Sigmoid colon (tissue), 7 donors: Measurements from ENCODE around the gene GUCA1A. TPM values are rescaled to one million over a fixed set of nuclear protein-coding genes. Genes with fewer than 3 reads are reported as not detected.
"Not testable (repeated sequence)": the region's sequence is repeated elsewhere in the genome, so short reads cannot be mapped to it uniquely, and the experiment has no call there.

ENCODE experiments used
- DNase-seq: peaks from one replicate; pipeline ENCODE4 v3.0.0-alpha.2; 2019
- H3K27ac ChIP-seq, 4 donors: fragments of 200-600 bp; sonication (generic); one replicate each; pipeline ENCODE4 v1.5.1; 2016 to 2019; ENCODE audit warnings: mild to moderate bottlenecking in 1 of 4
- H3K27me3 ChIP-seq, 3 donors: fragments of 200-600 bp; sonication (generic); one replicate each; pipeline ENCODE4 v1.5.1; 2019; ENCODE audit warnings: mild to moderate bottlenecking in 1 of 3
- H3K36me3 ChIP-seq, 4 donors: fragments of 200-600 bp; sonication (generic); one replicate each; pipeline ENCODE4 v1.5.1; 2016 to 2019
- H3K4me1 ChIP-seq, 4 donors: fragments of 200-600 bp; sonication (generic); one replicate each; pipeline ENCODE4 v1.5.1; 2017 to 2019
- H3K4me3 ChIP-seq, 4 donors: fragments of 200-600 bp; sonication (generic); one replicate each; pipeline ENCODE4 v1.5.1; 2017 to 2019; ENCODE audit warnings: mild to moderate bottlenecking in 2 of 4, moderate library complexity in 1 of 4
- H3K9me3 ChIP-seq, 4 donors: fragments of 200-600 bp in 3 of 4; sonication (generic) in 3 of 4; one replicate each; pipeline versions ENCODE4 v1.5.1 to v1.6.1; 2013 to 2019
- EP300 ChIP-seq, 4 donors: sonication (generic); formaldehyde crosslinking; IDR thresholded peaks; one replicate each; pipeline ENCODE4 v1.6.1; 2017; ENCODE audit warnings: antibody characterized with exemption in 4 of 4
- POLR2A ChIP-seq, 2 donors: fragments of 450-650 bp; IDR thresholded peaks; one replicate each; pipeline ENCODE4 v1.6.1; 2016; ENCODE audit warnings: antibody characterized with exemption in 2 of 2, mild to moderate bottlenecking in 2 of 2, moderate library complexity in 2 of 2
- POLR2AphosphoS5 ChIP-seq, 4 donors: sonication (generic); formaldehyde crosslinking; IDR thresholded peaks; one replicate each; pipeline ENCODE4 v1.6.1; 2017; ENCODE audit warnings: antibody characterized with exemption in 4 of 4
- WGBS, 2 donors: extraction: QIAGEN DNeasy Blood & Tissue Kit; methylation state at CpG; one replicate each; pipeline ENCODE4 v1.1.7; 2013; 5-methylcytosine and 5-hydroxymethylcytosine counted together
- intact Hi-C: fragments of 100-400 bp; cut with DNase I; formaldehyde crosslinking; loops from one replicate; pipeline ENCODE4 v1.15.1; 2023
- polyA plus RNA-seq, 3 donors: library from polyadenylated mRNA; stranded (reverse); fragments of 200-250 nt; gene quantifications; one replicate each; pipeline ENCODE4 v1.2.3, GENCODE V29; 2013
- total RNA-seq, 4 donors: library from RNA; depleted of rRNA; stranded (reverse); fragments of >200 nt; gene quantifications; one replicate each; pipeline ENCODE4 v1.1.0, GENCODE V29; 2016
- TF ChIP-seq, protein P1 (sequence below), 4 experiments: fragments of 450-650 bp in 3 of 4; fragments of 200-600 bp in 1 of 4; IDR thresholded peaks; one replicate each; pipeline ENCODE4 v1.5.1; 2016 to 2019; ENCODE audit warnings: antibody characterized with exemption in 4 of 4, mild to moderate bottlenecking in 3 of 4, moderate library complexity in 2 of 4
- donor health status: healthy with polysubstance abuse.
- donor health status: Bipolar disorder and iron deficiency.
- donor health status: healthy.

Gene GUCA1A
- total and polyA plus RNA-seq, 7 donors = 0.15 to 0.36 TPM; not detected in 5

DNA sequence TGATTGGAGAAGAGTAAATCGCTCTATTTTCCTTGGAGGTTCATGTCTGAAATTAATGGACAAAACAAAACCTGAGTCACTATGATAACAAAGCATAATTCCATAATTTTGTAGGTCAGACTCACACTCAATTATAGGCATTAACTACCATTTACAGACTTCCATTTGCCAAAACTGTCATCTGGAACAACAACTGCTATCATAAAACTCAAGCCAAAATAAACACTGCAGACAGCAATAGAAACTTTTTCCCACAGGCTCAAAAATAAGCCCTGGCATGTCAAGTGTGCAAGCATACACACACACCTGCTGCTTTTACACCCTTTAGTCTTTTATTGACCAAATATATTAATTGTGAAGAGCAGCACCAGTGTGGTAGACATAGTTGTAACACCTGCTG, 37.4 kb downstream of the GUCA1A start:
- peaks cover 8 to 82% (median 49%) of the 10 kb centered on the region in 4 donors for H3K36me3 ChIP-seq
- intact Hi-C loops = loop anchor here (10.0 kb wide), 1 partner anchor 316 kb away; the partner anchor contains the start of gene USP49

DNA sequence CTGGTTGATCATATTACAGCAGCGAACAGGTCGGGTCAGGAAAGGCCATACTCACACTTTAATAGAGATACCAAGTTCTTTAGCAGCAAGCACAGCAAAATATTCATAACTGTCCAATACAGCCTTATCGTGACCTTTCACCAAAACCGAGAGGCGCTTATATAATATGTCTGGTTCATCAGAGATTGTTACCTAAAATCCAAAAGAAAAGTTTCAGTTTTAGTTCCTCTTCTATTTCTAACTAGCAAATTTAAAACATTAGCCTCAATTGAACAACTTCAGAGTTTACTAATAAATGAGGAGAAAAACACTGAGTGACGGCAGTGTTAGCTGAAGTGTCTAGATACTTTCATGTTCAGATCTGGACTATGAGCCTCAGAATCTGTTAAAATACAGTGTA, 38.6 kb downstream of the GUCA1A start:
- Histone ChIP-seq H3K27ac (no peak overlapping the region), H3K4me3 (no peak overlapping the region), H3K27me3 (no peaks in the 10 kb centered on the region), H3K9me3 (no peaks in the 10 kb centered on the region), H3K4me1 (peaks cover 0 to 9% (median 6%) of the 10 kb centered on the region in 4 donors), H3K36me3 (peaks cover 8 to 71% (median 46%) of the 10 kb centered on the region in 4 donors)
- intact Hi-C loops = loop anchor here (10.0 kb wide), 1 partner anchor 317 kb away; the partner anchor contains the start of gene USP49
- WGBS, 2 donors = 84 to 89% methylated on average over 6 of the region's 6 CpGs
- no peak for DNase-seq
- TF ChIP-seq POLR2A (IDR thresholded peaks at IDR 0.05) = no peak
- TF ChIP-seq, protein P1, sequence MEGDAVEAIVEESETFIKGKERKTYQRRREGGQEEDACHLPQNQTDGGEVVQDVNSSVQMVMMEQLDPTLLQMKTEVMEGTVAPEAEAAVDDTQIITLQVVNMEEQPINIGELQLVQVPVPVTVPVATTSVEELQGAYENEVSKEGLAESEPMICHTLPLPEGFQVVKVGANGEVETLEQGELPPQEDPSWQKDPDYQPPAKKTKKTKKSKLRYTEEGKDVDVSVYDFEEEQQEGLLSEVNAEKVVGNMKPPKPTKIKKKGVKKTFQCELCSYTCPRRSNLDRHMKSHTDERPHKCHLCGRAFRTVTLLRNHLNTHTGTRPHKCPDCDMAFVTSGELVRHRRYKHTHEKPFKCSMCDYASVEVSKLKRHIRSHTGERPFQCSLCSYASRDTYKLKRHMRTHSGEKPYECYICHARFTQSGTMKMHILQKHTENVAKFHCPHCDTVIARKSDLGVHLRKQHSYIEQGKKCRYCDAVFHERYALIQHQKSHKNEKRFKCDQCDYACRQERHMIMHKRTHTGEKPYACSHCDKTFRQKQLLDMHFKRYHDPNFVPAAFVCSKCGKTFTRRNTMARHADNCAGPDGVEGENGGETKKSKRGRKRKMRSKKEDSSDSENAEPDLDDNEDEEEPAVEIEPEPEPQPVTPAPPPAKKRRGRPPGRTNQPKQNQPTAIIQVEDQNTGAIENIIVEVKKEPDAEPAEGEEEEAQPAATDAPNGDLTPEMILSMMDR (IDR thresholded peaks at IDR 0.05) = no peak
- no peak for TF ChIP-seq EP300 (IDR thresholded peaks at IDR 0.05)
- no peak for TF ChIP-seq POLR2AphosphoS5 (IDR thresholded peaks at IDR 0.05)

More for the DNA sequence above, 37.4 kb downstream of the GUCA1A start:
- no peak overlapping the region for H3K27ac ChIP-seq
- H3K9me3 ChIP-seq = no peaks in the 10 kb centered on the region
- no CpG with 5 or more reads among the region's 1 CpG for WGBS, 2 donors
- H3K4me3 ChIP-seq = no peak overlapping the region
- no peak for TF ChIP-seq POLR2AphosphoS5 (IDR thresholded peaks at IDR 0.05)
- TF ChIP-seq POLR2A (IDR thresholded peaks at IDR 0.05) = no peak
- TF ChIP-seq, protein P1 (IDR thresholded peaks at IDR 0.05) = no peak
- no peak for TF ChIP-seq EP300 (IDR thresholded peaks at IDR 0.05)
- no peak for DNase-seq
- H3K27me3 ChIP-seq = no peaks in the 10 kb centered on the region
- H3K4me1 ChIP-seq = peaks cover 0 to 3% (median 0%) of the 10 kb centered on the region in 4 donors

DNA sequence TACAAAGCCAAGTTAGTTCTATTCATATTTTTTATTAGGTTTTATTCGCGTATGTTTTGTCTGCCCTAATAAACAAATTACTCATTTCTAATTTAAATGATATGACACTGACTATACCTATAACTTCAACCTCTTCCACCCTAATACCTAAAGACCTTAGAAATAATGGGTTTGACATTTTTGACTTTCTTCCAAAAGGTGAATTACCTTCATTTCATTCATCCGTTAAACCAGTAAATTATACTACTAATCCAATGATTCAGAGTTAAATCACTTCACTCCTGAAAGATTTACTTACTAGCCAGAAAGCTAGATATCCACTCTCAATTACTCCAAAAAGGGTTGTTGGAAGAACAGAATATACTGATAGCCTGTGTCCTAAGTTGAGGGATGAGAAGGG, 39.3 kb downstream of the GUCA1A start:
- no peak for DNase-seq
- TF ChIP-seq, protein P1 (IDR thresholded peaks at IDR 0.05) = no peak
- TF ChIP-seq EP300 (IDR thresholded peaks at IDR 0.05) (no peak), POLR2AphosphoS5 (IDR thresholded peaks at IDR 0.05) (no peak), POLR2A (IDR thresholded peaks at IDR 0.05) (no peak)
- WGBS, 2 donors = 90 to 96% methylated on average over 3 of the region's 3 CpGs
- Histone ChIP-seq H3K4me3 (no peak overlapping the region), H3K9me3 (no peaks in the 10 kb centered on the region), H3K4me1 (peaks cover 0 to 14% (median 11%) of the 10 kb centered on the region in 4 donors), H3K27ac (no peak overlapping the region), H3K36me3 (peaks cover 8 to 64% (median 46%) of the 10 kb centered on the region in 4 donors), H3K27me3 (no peaks in the 10 kb centered on the region)
- intact Hi-C loops = loop anchor here (10.0 kb wide), 1 partner anchor 318 kb away; the partner anchor contains the start of gene USP49

DNA sequence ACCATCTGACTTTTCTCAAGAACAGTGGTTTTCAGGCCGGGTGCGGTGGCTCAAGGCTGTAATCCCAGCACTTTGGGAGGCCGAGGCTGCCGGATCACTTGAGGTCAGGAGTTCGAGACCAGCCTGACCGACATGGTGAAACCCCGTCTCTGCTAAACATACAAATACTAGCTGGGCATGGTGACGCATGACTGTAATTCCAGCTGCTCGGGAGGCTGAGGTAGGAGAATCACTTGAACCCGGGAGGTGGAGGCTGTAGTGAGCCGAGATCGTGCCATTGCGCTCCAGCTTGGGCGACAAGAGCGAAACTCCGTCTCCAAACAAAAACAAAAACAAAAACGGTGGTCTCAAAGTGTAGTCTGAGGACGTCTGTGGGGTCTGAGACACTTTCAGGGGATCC, 43.3 kb downstream of the GUCA1A start:
- not testable (repeated sequence) for H3K27me3 ChIP-seq, H3K9me3 ChIP-seq, DNase-seq
- peaks cover 0 to 26% (median 14%) of the 10 kb centered on the region in 4 donors for H3K36me3 ChIP-seq
- intact Hi-C loops = loop anchor here (5.0 to 10.0 kb wide), 4 partner anchors 139 to 434 kb away; partner anchors contain the start of genes PRICKLE4, TRERF1 and USP49
- H3K4me1 ChIP-seq = peaks cover 0 to 15% (median 13%) of the 10 kb centered on the region in 4 donors
- H3K27ac ChIP-seq = peak overlapping the region in 1 of 4 donors; percentile 82
- 84 to 91% methylated on average over 18 of the region's 18 CpGs for WGBS, 2 donors
- H3K4me3 ChIP-seq = peak overlapping the region in 3 of 4 donors; percentile 72 to 73 (median 73)

DNA sequence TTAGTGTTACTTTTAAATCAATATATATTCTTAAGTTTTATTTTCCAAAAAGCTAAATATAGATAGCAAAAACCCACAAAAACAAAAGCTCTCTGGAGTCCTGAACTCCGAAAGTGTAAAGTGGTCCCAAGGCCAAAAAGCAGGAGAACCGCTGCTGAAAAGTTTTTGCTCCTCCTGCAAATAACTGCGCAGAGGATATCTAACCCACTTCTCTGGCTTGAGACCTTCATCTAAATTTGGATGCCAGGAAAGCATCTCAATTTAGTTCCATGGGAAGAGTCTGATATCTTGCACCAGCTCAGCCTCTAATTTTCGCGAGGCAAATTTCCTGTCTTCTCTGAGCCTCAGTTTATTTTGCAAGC, 44.0 kb downstream of the GUCA1A start:
- H3K27ac ChIP-seq = peak overlapping the region; percentile 78 to 86 (median 82)
- peaks cover 0 to 15% (median 13%) of the 10 kb centered on the region in 4 donors for H3K4me1 ChIP-seq
- 2 to 3% methylated on average over 5 of the region's 5 CpGs for WGBS, 2 donors
- TF ChIP-seq, protein P1 (IDR thresholded peaks at IDR 0.05) = no peak
- TF ChIP-seq EP300 (IDR thresholded peaks at IDR 0.05) = no peak
- TF ChIP-seq POLR2A (IDR thresholded peaks at IDR 0.05) = no peak
- no peak for TF ChIP-seq POLR2AphosphoS5 (IDR thresholded peaks at IDR 0.05)
- no peaks in the 10 kb centered on the region for H3K9me3 ChIP-seq
- intact Hi-C loops = loop anchor here (5.0 to 10.0 kb wide), 4 partner anchors 140 to 435 kb away; partner anchors contain the start of genes PRICKLE4, TRERF1 and USP49
- H3K36me3 ChIP-seq = peaks cover 0 to 20% (median 8%) of the 10 kb centered on the region in 4 donors
- H3K27me3 ChIP-seq = no peaks in the 10 kb centered on the region
- DNase-seq = no peak
- H3K4me3 ChIP-seq = peak overlapping the region; percentile 60 to 73 (median 72)
